ENCODE measurements around the gene WDR20. TPM values are rescaled to one million over a fixed set of nuclear protein-coding genes. Genes with fewer than 3 reads are reported as not detected.

Gene WDR20
- total and polyA plus RNA-seq, 2 of the 4 experiments (the other 2 are of a cell fraction): 20.3 to 27.4 TPM

DNA sequence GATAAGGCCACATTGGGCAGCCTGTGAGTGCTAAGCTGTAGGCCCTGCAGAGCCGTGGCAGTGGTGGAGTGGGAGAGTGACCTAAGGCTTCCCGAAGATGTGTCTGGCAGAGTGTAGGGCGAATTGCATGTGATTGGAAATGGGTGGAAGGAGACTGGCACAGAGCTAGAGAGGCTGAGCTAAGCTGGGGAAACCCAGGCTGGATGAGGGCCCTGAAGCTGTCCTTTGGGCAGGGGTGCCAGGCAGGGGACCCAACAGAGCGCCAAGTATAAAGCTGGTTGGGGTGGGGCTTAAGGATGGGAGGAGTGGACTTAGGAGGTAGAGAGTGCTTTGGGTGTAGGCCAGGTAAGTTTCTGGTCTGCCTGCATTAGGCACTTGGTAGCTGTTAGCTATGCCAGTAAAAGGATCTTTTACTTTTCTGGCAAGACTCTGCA lies 47.9 kb downstream of the WDR20 start:
- no peaks in the 10 kb centered on the region for H3K27me3 ChIP-seq (ENCODE audit: control insufficient read depth, insufficient read depth, low read length)
- peak overlapping the region; percentile 59 for H3K4ac ChIP-seq (ENCODE audit: low read depth, low read length)
- no peak overlapping the region for H4K8ac ChIP-seq (ENCODE audit: low read depth in 2 of 2, low read length in 2 of 2)
- H2BK5ac ChIP-seq (ENCODE audit: low read depth, low read length, poor library complexity, severe bottlenecking): peak overlapping the region; percentile 36
- in situ Hi-C loops (cut with MboI; ENCODE audit: low sequenced_read_pairs) (no loop called here), dilution Hi-C loops (cut with HindIII; ENCODE audit: low sequenced_read_pairs, unreplicated experiment) (no loop called here), intact Hi-C loops (cut with micrococcal nuclease) (no loop called here)
- no TSS peak for BruUV-seq (replicated peaks)
- 100% methylated on average over 2 of the region's 4 CpGs; no CpG with 5 or more reads in 1 of the 2 experiments for WGBS, 2 experiments (ENCODE audit: extremely low coverage in 2 of 2, insufficient read length in 1 of 2)
- H3K4me3 ChIP-seq (ENCODE audit: insufficient read depth, low read depth, low read length): no peak overlapping the region
- ChIA-PET POLR2A (ENCODE audit: unreplicated experiment) (no interaction called here), CTCF (interaction anchor here (0.6 kb wide), 2 partner anchors 10 to 145 kb away, joined by 3 to 7 read pairs; no protein-coding TSS in a partner anchor)
- H4K5ac ChIP-seq (ENCODE audit: low read depth, low read length): no peak overlapping the region
- H2AK5ac ChIP-seq (ENCODE audit: low read depth, low read length): peak overlapping the region; percentile 69; the same call in 1 of the 2 replicates
- H2BK120ac ChIP-seq (ENCODE audit: low read depth, low read length): no peak overlapping the region
- no peaks in the 10 kb centered on the region for H3K36me3 ChIP-seq (ENCODE audit: control insufficient read depth, insufficient read depth, low read length)
- TF ChIP-seq RCOR1 (IDR thresholded peaks at IDR 0.05; ENCODE audit: insufficient replicate concordance, low read length): no peak
- no peak for TF ChIP-seq NFE2L2 (IDR thresholded peaks at IDR 0.05; ENCODE audit: low read depth, low read length)
- TF ChIP-seq POLR2A (IDR thresholded peaks at IDR 0.05; ENCODE audit: low read depth, low read length): no peak
- TF ChIP-seq, protein P1, sequence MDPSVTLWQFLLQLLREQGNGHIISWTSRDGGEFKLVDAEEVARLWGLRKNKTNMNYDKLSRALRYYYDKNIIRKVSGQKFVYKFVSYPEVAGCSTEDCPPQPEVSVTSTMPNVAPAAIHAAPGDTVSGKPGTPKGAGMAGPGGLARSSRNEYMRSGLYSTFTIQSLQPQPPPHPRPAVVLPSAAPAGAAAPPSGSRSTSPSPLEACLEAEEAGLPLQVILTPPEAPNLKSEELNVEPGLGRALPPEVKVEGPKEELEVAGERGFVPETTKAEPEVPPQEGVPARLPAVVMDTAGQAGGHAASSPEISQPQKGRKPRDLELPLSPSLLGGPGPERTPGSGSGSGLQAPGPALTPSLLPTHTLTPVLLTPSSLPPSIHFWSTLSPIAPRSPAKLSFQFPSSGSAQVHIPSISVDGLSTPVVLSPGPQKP (IDR thresholded peaks at IDR 0.05; ENCODE audit: borderline replicate concordance, low read depth, low read length): no peak
- TF ChIP-seq, protein P2, sequence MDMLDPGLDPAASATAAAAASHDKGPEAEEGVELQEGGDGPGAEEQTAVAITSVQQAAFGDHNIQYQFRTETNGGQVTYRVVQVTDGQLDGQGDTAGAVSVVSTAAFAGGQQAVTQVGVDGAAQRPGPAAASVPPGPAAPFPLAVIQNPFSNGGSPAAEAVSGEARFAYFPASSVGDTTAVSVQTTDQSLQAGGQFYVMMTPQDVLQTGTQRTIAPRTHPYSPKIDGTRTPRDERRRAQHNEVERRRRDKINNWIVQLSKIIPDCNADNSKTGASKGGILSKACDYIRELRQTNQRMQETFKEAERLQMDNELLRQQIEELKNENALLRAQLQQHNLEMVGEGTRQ (IDR thresholded peaks at IDR 0.05; ENCODE audit: low read depth, low read length): no peak
- TF ChIP-seq RAD21 (IDR thresholded peaks at IDR 0.05; ENCODE audit: low read length): no peak
- no peak for TF ChIP-seq BHLHE40 (IDR thresholded peaks at IDR 0.05; ENCODE audit: low read depth, low read length)
- no peak for TF ChIP-seq MAZ (IDR thresholded peaks at IDR 0.05; ENCODE audit: borderline replicate concordance, low read depth, low read length)
- no peak for TF ChIP-seq SMC3 (IDR thresholded peaks at IDR 0.05; ENCODE audit: low read depth, low read length)
- no peak for TF ChIP-seq FOS (IDR thresholded peaks at IDR 0.05; ENCODE audit: low read depth, low read length)
- TF ChIP-seq CHD1 (IDR thresholded peaks at IDR 0.05; ENCODE audit: low read depth, low read length): no peak
- no peak overlapping the region for H3K9ac ChIP-seq (ENCODE audit: low read depth, low read length)
- no peak overlapping the region for H2BK20ac ChIP-seq (ENCODE audit: low read depth, low read length)
- peaks cover 13% of the 10 kb centered on the region for H3K4me1 ChIP-seq (ENCODE audit: control insufficient read depth, insufficient read depth, low read length)
- no peak overlapping the region for H2BK15ac ChIP-seq (ENCODE audit: low read depth, low read length)
- 0 out of 2 replicates have a peak overlapping the region, but pooled peaks have one; percentile 22 for H3K23ac ChIP-seq (ENCODE audit: low read depth, low read length)
- ATAC-seq (ENCODE audit: low read depth): peak; percentile 61; the same call in 1 of the 2 replicates
- no peak overlapping the region for H3K14ac ChIP-seq (replicated peaks; ENCODE audit: low read depth, low read length)
- peak overlapping the region; percentile 28; the same call in 1 of the 2 replicates for H3K27ac ChIP-seq (ENCODE audit: insufficient read depth, low read length)
- no peak overlapping the region for H3K56ac ChIP-seq (ENCODE audit: extremely low read depth, insufficient read depth, low read length)
- peaks cover 65% of the 10 kb centered on the region for H4K20me1 ChIP-seq (ENCODE audit: insufficient read depth, low read length)
- no peak overlapping the region for H2AK9ac ChIP-seq (replicated peaks; ENCODE audit: low read depth, low read length, poor library complexity)
- H3K9me3 ChIP-seq (ENCODE audit: control insufficient read depth, insufficient read depth, low read length): no peaks in the 10 kb centered on the region
- 0 out of 2 replicates have a peak overlapping the region, but pooled peaks have one; percentile 13 for H4K91ac ChIP-seq (ENCODE audit: insufficient read depth, low read depth, low read length)
- H3K18ac ChIP-seq (ENCODE audit: low read depth, low read length): peak overlapping the region; percentile 36; the same call in 1 of the 2 replicates
- peaks cover 28% of the 10 kb centered on the region for H3K9me1 ChIP-seq (ENCODE audit: insufficient read depth, low read length)
- no peak for DNase-seq
- peaks cover 51 to 75% of the 10 kb centered on the region in 2 experiments for H3K79me1 ChIP-seq (ENCODE audit: low read depth in 1 of 2, low read length in 2 of 2)
- H3K4me2 ChIP-seq (ENCODE audit: low read depth, low read length): peak overlapping the region; percentile 77
- no peak overlapping the region for H2AFZ ChIP-seq (replicated peaks; ENCODE audit: low read length, poor library complexity)
